Transverse colon (tissue), 4 donors: ENCODE results near the gene HOXB1. TPM values are rescaled to one million over a fixed set of nuclear protein-coding genes. Genes with fewer than 3 reads are reported as not detected.

Experiments used
- DNase-seq: peaks from one replicate; pipeline ENCODE4 v3.0.0-alpha.2; 2019
- H3K27ac ChIP-seq, 4 donors: fragments of 200-600 bp; sonication (generic); 2 replicates each; pipeline ENCODE4 v1.5.1; 2016 to 2018; ENCODE audit warnings: inconsistent platforms in 4 of 4
- H3K27me3 ChIP-seq: fragments of 200-600 bp; sonication (generic); 2 replicates; pipeline ENCODE4 v1.5.1; 2017; ENCODE audit warnings: inconsistent platforms
- H3K36me3 ChIP-seq, 4 donors: fragments of 200-600 bp; sonication (generic); 2 replicates each; pipeline ENCODE4 v1.5.1; 2017 to 2019; ENCODE audit warnings: inconsistent platforms in 4 of 4
- H3K4me1 ChIP-seq, 4 donors: fragments of 200-600 bp; sonication (generic); 2 replicates each; pipeline ENCODE4 v1.5.1; 2017 to 2020; ENCODE audit warnings: inconsistent platforms in 4 of 4
- H3K4me3 ChIP-seq, 4 donors: fragments of 200-600 bp; sonication (generic); 1 replicate in 1 of 4; 2 replicates in 3 of 4; pipeline versions ENCODE4 v1.5.1 to v1.6.1; 2017 to 2019; ENCODE audit warnings: inconsistent platforms in 4 of 4
- H3K9me3 ChIP-seq, 2 donors: fragments of 200-600 bp; sonication (generic); 2 replicates each; pipeline ENCODE4 v1.5.1; 2017 to 2019; ENCODE audit warnings: inconsistent platforms in 2 of 2
- CTCF ChIP-seq, 5 experiments: fragments of 200-600 bp in 3 of 5; fragments of 450-650 bp in 2 of 5; sonication (generic) in 3 of 5; IDR thresholded peaks; 1 replicate in 2 of 5; 2 replicates in 3 of 5; pipeline ENCODE4 v1.5.1; 2016 to 2017; ENCODE audit warnings: antibody characterized with exemption in 5 of 5, inconsistent platforms in 3 of 5, mild to moderate bottlenecking in 2 of 5, moderate library complexity in 1 of 5
- EP300 ChIP-seq: sonication (generic); formaldehyde crosslinking; IDR thresholded peaks from one replicate; pipeline ENCODE4 v1.6.1; 2017; ENCODE audit warnings: antibody characterized with exemption, low read depth
- POLR2A ChIP-seq: fragments of 450-650 bp; IDR thresholded peaks from one replicate; pipeline ENCODE4 v1.6.1; 2016; ENCODE audit warnings: antibody characterized with exemption, mild to moderate bottlenecking, moderate library complexity
- POLR2AphosphoS5 ChIP-seq, 3 donors: sonication (generic); formaldehyde crosslinking; IDR thresholded peaks; one replicate each; pipeline ENCODE4 v1.6.1; 2016; ENCODE audit warnings: antibody characterized with exemption in 3 of 3
- WGBS, 2 donors: methylation state at CpG; one replicate each; pipeline ENCODE4 v1.1.5; 2018; ENCODE audit warnings: low coverage in 1 of 2; 5-methylcytosine and 5-hydroxymethylcytosine counted together
- in situ Hi-C, 4 donors: fragments of 200-750 bp; cut with MboI; loops; one replicate each; pipeline versions ENCODE4 v1.15.0 to v1.15.1; 2017; ENCODE audit warnings: low sequenced_read_pairs in 3 of 4, low pct_ligation_motif_present in 1 of 4, low pct_unique_long_range_greater_than_20kb in 1 of 4
- intact Hi-C: fragments of 100-400 bp; cut with DNase I; formaldehyde crosslinking; loops from one replicate; pipeline ENCODE4 v1.15.1; 2023; ENCODE audit warnings: low total_unique reads
- total RNA-seq, 4 donors: library from RNA; depleted of rRNA; stranded (reverse); fragments of >200 nt; gene quantifications; one replicate each; pipeline ENCODE4 v1.1.0, GENCODE V29; 2016

HOXB1 gene
- total RNA-seq, 4 donors from 2014 or later, result not detected

- WGBS, 2 donors, result 55 to 64% methylated on average over 5 to 6 of the region's 6 CpGs
- Histone ChIP-seq H3K4me1 (peaks cover 0 to 8% (median 2%) of the 10 kb centered on the region in 4 donors), H3K27ac (no peak overlapping the region), H3K9me3 (no peaks in the 10 kb centered on the region), H3K4me3 (no peak overlapping the region), H3K36me3 (no peaks in the 10 kb centered on the region), H3K27me3 (peaks cover under 1% of the 10 kb centered on the region)
- no peak for TF ChIP-seq POLR2A
- TF ChIP-seq EP300, result no peak
- TF ChIP-seq CTCF (IDR thresholded peaks at IDR 0.05), result no peak
- TF ChIP-seq POLR2AphosphoS5 (IDR thresholded peaks at IDR 0.05), result no peak
- in situ Hi-C loops (loop anchor here in 1 of 4 donors (10.0 kb wide), 1 partner anchor 96 kb away; the partner anchor contains the start of genes HOXB3 and HOXB5), intact Hi-C loops (no loop called here)
- DNase-seq, result no peak
These were observed 32.5 kb downstream of the HOXB1 start for GRCh38 chr17:48498164-48498850.

- Histone ChIP-seq H3K4me3 (no peak overlapping the region), H3K9me3 (no peaks in the 10 kb centered on the region), H3K27me3 (peaks cover 6% of the 10 kb centered on the region), H3K36me3 (no peaks in the 10 kb centered on the region), H3K4me1 (peaks cover 5 to 20% (median 11%) of the 10 kb centered on the region in 4 donors), H3K27ac (no peak overlapping the region)
- intact Hi-C loops (no loop called here), in situ Hi-C loops (loop anchor here in 1 of 4 donors (10.0 kb wide), 1 partner anchor 98 kb away; the partner anchor contains the start of genes HOXB3 and HOXB5)
- 48 to 68% methylated on average over 2 of the region's 2 CpGs for WGBS, 2 donors
- no peak for DNase-seq
- no peak for TF ChIP-seq POLR2AphosphoS5 (IDR thresholded peaks at IDR 0.05)
- no peak for TF ChIP-seq CTCF (IDR thresholded peaks at IDR 0.05)
- no peak for TF ChIP-seq POLR2A
- TF ChIP-seq EP300, result no peak
These were observed 33.7 kb downstream of the HOXB1 start for GRCh38 chr17:48497103-48497502.

- in situ Hi-C loops (loop anchor here in 2 of 4 donors (5.0 to 10.0 kb wide), 2 partner anchors 98 to 100 kb away; partner anchors contain the start of genes HOXB3 (in 2 of the 2) and HOXB5 (in 2 of the 2)), intact Hi-C loops (loop anchor here (5.0 kb wide), 1 partner anchor 48 kb away; no protein-coding TSS in a partner anchor)
- no peaks in the 10 kb centered on the region for H3K36me3 ChIP-seq
- peaks cover 9 to 26% (median 13%) of the 10 kb centered on the region in 4 donors for H3K4me1 ChIP-seq
- 81 to 89% methylated on average over 3 to 8 of the region's 8 CpGs for WGBS, 2 donors
- no peak for DNase-seq
- peaks cover 6% of the 10 kb centered on the region for H3K27me3 ChIP-seq
- no peak overlapping the region for H3K27ac ChIP-seq
- no peak overlapping the region for H3K4me3 ChIP-seq
- no peaks in the 10 kb centered on the region for H3K9me3 ChIP-seq
- TF ChIP-seq EP300 (no peak), POLR2AphosphoS5 (IDR thresholded peaks at IDR 0.05) (no peak), POLR2A (no peak), CTCF (IDR thresholded peaks at IDR 0.05) (no peak)
These were observed 36.5 kb downstream of the HOXB1 start for GRCh38 chr17:48494335-48494734.

- Histone ChIP-seq H3K4me3 (peak overlapping the region in 3 of 4 donors; percentile 10 to 37 (median 14)), H3K36me3 (no peaks in the 10 kb centered on the region), H3K4me1 (peaks cover 9 to 26% (median 13%) of the 10 kb centered on the region in 4 donors), H3K9me3 (no peaks in the 10 kb centered on the region), H3K27me3 (peaks cover 6% of the 10 kb centered on the region), H3K27ac (peak overlapping the region; percentile 17 to 32 (median 26))
- intact Hi-C loops (loop anchor here (5.0 kb wide), 1 partner anchor 50 kb away; no protein-coding TSS in a partner anchor), in situ Hi-C loops (loop anchor here in 2 of 4 donors (5.0 to 10.0 kb wide), 2 partner anchors 100 to 102 kb away; partner anchors contain the start of genes HOXB3 (in 2 of the 2) and HOXB5 (in 2 of the 2))
- peak; percentile 80 for DNase-seq
- WGBS, 2 donors, result 4% methylated on average over 42 of the region's 53 CpGs; no CpG with 5 or more reads in 1 of the 2 donors
- TF ChIP-seq CTCF (IDR thresholded peaks at IDR 0.05) (peak; percentile 85 to 90 (median 88)), EP300 (no peak)
These were observed 38.2 kb downstream of the HOXB1 start for GRCh38 chr17:48492401-48493298.
